ENCODE data around the gene CEPT1. TPM values are rescaled to one million over a fixed set of nuclear protein-coding genes. Genes with fewer than 3 reads are reported as not detected.

Gene CEPT1
- total RNA-seq, 1 experiment from 2014 or later: 30.9 TPM

- H3K36me3 ChIP-seq (ENCODE audit: insufficient read depth, low read length, poor library complexity, severe bottlenecking): peaks cover 8% of the 10 kb centered on the region
- no peak overlapping the region for H3K4me3 ChIP-seq (ENCODE audit: low read depth, low read length, poor library complexity, severe bottlenecking)
- no TSS peak for BruUV-seq (replicated peaks)
- no peaks in the 10 kb centered on the region for H3K9me3 ChIP-seq (ENCODE audit: low read depth, low read length, poor library complexity, severe bottlenecking)
- ChIA-PET POLR2A (ENCODE audit: low non-redundant PET) (no interaction called here), CTCF (no interaction called here)
- peaks cover 6% of the 10 kb centered on the region for H3K4me1 ChIP-seq (ENCODE audit: insufficient read depth, low read length, poor library complexity, severe bottlenecking)
- TF ChIP-seq EZH2 (IDR thresholded peaks at IDR 0.05; ENCODE audit: borderline replicate concordance, low read depth, low read length, poor library complexity, severe bottlenecking) (no peak), CTCF (conservative IDR thresholded peaks at IDR 0.05; ENCODE audit: low read depth, low read length) (no peak)
- H3K27me3 ChIP-seq (replicated peaks; ENCODE audit: insufficient read depth, low read depth, low read length, poor library complexity): no peaks in the 10 kb centered on the region
- intact Hi-C loops (cut with micrococcal nuclease; ENCODE audit: unreplicated experiment): no loop called here
- H3K27ac ChIP-seq (ENCODE audit: low read depth, low read length, poor library complexity, severe bottlenecking): no peak overlapping the region
- DNase-seq (ENCODE audit: low spot score): no peak
Observed at GRCh38 chr1:111164151-111164550, 24.1 kb downstream of the CEPT1 start.

GRCh38 chr1:111172463-111172862, 32.4 kb downstream of the CEPT1 start:
- H3K36me3 ChIP-seq (ENCODE audit: insufficient read depth, low read length, poor library complexity, severe bottlenecking): peaks cover 10% of the 10 kb centered on the region

GRCh38 chr1:111174070-111174469, 34.0 kb downstream of the CEPT1 start:
- DNase-seq (ENCODE audit: low spot score): no peak
- BruUV-seq (replicated peaks): no TSS peak
- Histone ChIP-seq H3K27ac (ENCODE audit: low read depth, low read length, poor library complexity, severe bottlenecking) (no peak overlapping the region), H3K36me3 (ENCODE audit: insufficient read depth, low read length, poor library complexity, severe bottlenecking) (peaks cover 5% of the 10 kb centered on the region), H3K27me3 (replicated peaks; ENCODE audit: insufficient read depth, low read depth, low read length, poor library complexity) (no peaks in the 10 kb centered on the region), H3K4me3 (ENCODE audit: low read depth, low read length, poor library complexity, severe bottlenecking) (no peak overlapping the region), H3K4me1 (ENCODE audit: insufficient read depth, low read length, poor library complexity, severe bottlenecking) (peaks cover 20% of the 10 kb centered on the region), H3K9me3 (ENCODE audit: low read depth, low read length, poor library complexity, severe bottlenecking) (no peaks in the 10 kb centered on the region)
- intact Hi-C loops (cut with micrococcal nuclease; ENCODE audit: unreplicated experiment): no loop called here
- no peak for TF ChIP-seq CTCF (conservative IDR thresholded peaks at IDR 0.05; ENCODE audit: low read depth, low read length)
- no peak for TF ChIP-seq EZH2 (IDR thresholded peaks at IDR 0.05; ENCODE audit: borderline replicate concordance, low read depth, low read length, poor library complexity, severe bottlenecking)
- CTCF ChIA-PET: no interaction called here
- POLR2A ChIA-PET (ENCODE audit: low non-redundant PET): no interaction called here

More at GRCh38 chr1:111172463-111172862, 32.4 kb downstream of the CEPT1 start:
- BruUV-seq (replicated peaks): no TSS peak
- Histone ChIP-seq H3K9me3 (ENCODE audit: low read depth, low read length, poor library complexity, severe bottlenecking) (no peaks in the 10 kb centered on the region), H3K27ac (ENCODE audit: low read depth, low read length, poor library complexity, severe bottlenecking) (peak overlapping the region; percentile 26), H3K27me3 (replicated peaks; ENCODE audit: insufficient read depth, low read depth, low read length, poor library complexity) (no peaks in the 10 kb centered on the region), H3K4me3 (ENCODE audit: low read depth, low read length, poor library complexity, severe bottlenecking) (no peak overlapping the region), H3K4me1 (ENCODE audit: insufficient read depth, low read length, poor library complexity, severe bottlenecking) (peaks cover 20% of the 10 kb centered on the region)
- TF ChIP-seq EZH2 (IDR thresholded peaks at IDR 0.05; ENCODE audit: borderline replicate concordance, low read depth, low read length, poor library complexity, severe bottlenecking): no peak
- TF ChIP-seq CTCF (conservative IDR thresholded peaks at IDR 0.05; ENCODE audit: low read depth, low read length): no peak
- ChIA-PET CTCF (no interaction called here), POLR2A (ENCODE audit: low non-redundant PET) (no interaction called here)
- intact Hi-C loops (cut with micrococcal nuclease; ENCODE audit: unreplicated experiment): no loop called here
- peak; percentile 7 for DNase-seq (ENCODE audit: low spot score)
